SK-N-SH treated with all-trans-retinoic acid at 6 μM for 48 hours (cell line): Measurements from ENCODE around the gene HSP90AA1.

Experiments
- ATAC-seq: fragments of 200-7000 bp; cut with Tn5 transposase; 3 replicates; pipeline ENCODE4 v1.9.1; 2020; ENCODE audit warnings: mild to moderate bottlenecking, moderate library complexity
- BACH2 ChIP-seq: fragments of 250-450 bp; sonication (Bioruptor Pico); IDR thresholded peaks from 2 replicates; pipeline ENCODE4 v1.9.0; 2021; ENCODE audit warnings: mild to moderate bottlenecking, borderline replicate concordance
- ESRRG ChIP-seq: fragments of 250-450 bp; sonication (Bioruptor Pico); IDR thresholded peaks from 2 replicates; pipeline ENCODE4 v1.6.1; 2021; ENCODE audit warnings: mild to moderate bottlenecking
- GLIS3 ChIP-seq: fragments of 250-450 bp; sonication (Bioruptor Pico); IDR thresholded peaks from 2 replicates; pipeline ENCODE4 v1.5.0; 2020; ENCODE audit warnings: mild to moderate bottlenecking, moderate library complexity
- ISL1 ChIP-seq: fragments of 250-450 bp; sonication (Bioruptor Pico); IDR thresholded peaks from 2 replicates; pipeline ENCODE4 v2.1.2; 2022; ENCODE audit warnings: mild to moderate bottlenecking, moderate library complexity
- OSR1 ChIP-seq: fragments of 250-450 bp; sonication (Bioruptor Pico); IDR thresholded peaks from 2 replicates; pipeline ENCODE4 v1.8.0; 2022; ENCODE audit warnings: moderate library complexity, mild to moderate bottlenecking, inconsistent platforms
- POU6F1 ChIP-seq: fragments of 250-450 bp; sonication (Bioruptor Pico); IDR thresholded peaks from 2 replicates; pipeline ENCODE4 v1.8.0; 2021; ENCODE audit warnings: low read depth, mild to moderate bottlenecking, moderate library complexity, borderline replicate concordance
- PPARA ChIP-seq: fragments of 250-450 bp; sonication (Bioruptor Pico); IDR thresholded peaks from 2 replicates; pipeline ENCODE4 v1.5.0; 2020; ENCODE audit warnings: mild to moderate bottlenecking, borderline replicate concordance
- RARB ChIP-seq: fragments of 250-450 bp; sonication (Bioruptor Pico); IDR thresholded peaks from 2 replicates; pipeline ENCODE4 v1.8.0; 2021; ENCODE audit warnings: mild to moderate bottlenecking, moderate library complexity
- SNAI2 ChIP-seq: fragments of 250-450 bp; sonication (Bioruptor Pico); IDR thresholded peaks from 2 replicates; pipeline ENCODE4 v1.5.0; 2020; ENCODE audit warnings: mild to moderate bottlenecking, moderate library complexity
- TCF4 ChIP-seq: fragments of 250-450 bp; sonication (Bioruptor Pico); IDR thresholded peaks from 2 replicates; pipeline ENCODE4 v1.8.0; 2021; ENCODE audit warnings: mild to moderate bottlenecking, moderate library complexity, borderline replicate concordance
- TOX ChIP-seq: fragments of 250-450 bp; sonication (Bioruptor Pico); IDR thresholded peaks from 2 replicates; pipeline ENCODE4 v1.8.0; 2021; ENCODE audit warnings: mild to moderate bottlenecking, moderate library complexity, borderline replicate concordance
- TSHZ2 ChIP-seq: fragments of 250-450 bp; sonication (Bioruptor Pico); IDR thresholded peaks from 2 replicates; pipeline ENCODE4 v1.5.0; 2020; ENCODE audit warnings: mild to moderate bottlenecking, moderate library complexity
- ZC3H10 ChIP-seq: fragments of 250-450 bp; sonication (Bioruptor Pico); IDR thresholded peaks from 2 replicates; pipeline ENCODE4 v1.5.1; 2021; ENCODE audit warnings: mild to moderate bottlenecking, moderate library complexity
- ZFP3 ChIP-seq: fragments of 250-450 bp; sonication (Bioruptor Pico); IDR thresholded peaks from 2 replicates; pipeline ENCODE4 v1.5.0; 2020; ENCODE audit warnings: mild to moderate bottlenecking, moderate library complexity
- ZFP30 ChIP-seq: fragments of 450-650 bp; formaldehyde crosslinking; IDR thresholded peaks from 2 replicates; pipeline ENCODE4 v1.5.0; 2022; ENCODE audit warnings: mild to moderate bottlenecking, moderate library complexity
- ZNF565 ChIP-seq: fragments of 450-650 bp; formaldehyde crosslinking; conservative IDR thresholded peaks from 2 replicates; pipeline ENCODE4 v1.5.0; 2020; ENCODE audit warnings: low read depth, mild to moderate bottlenecking, moderate library complexity
- ZNF70 ChIP-seq: fragments of 450-650 bp; formaldehyde crosslinking; IDR thresholded peaks from 2 replicates; pipeline ENCODE4 v1.5.0; 2020; ENCODE audit warnings: mild to moderate bottlenecking, moderate library complexity
- ZNF8 ChIP-seq: fragments of 450-650 bp; formaldehyde crosslinking; IDR thresholded peaks from 2 replicates; pipeline ENCODE4 v1.5.0; 2020; ENCODE audit warnings: mild to moderate bottlenecking, moderate library complexity
- TF ChIP-seq, protein P1 (sequence below): fragments of 250-450 bp; sonication (Bioruptor Pico); IDR thresholded peaks from 2 replicates; pipeline ENCODE4 v1.5.1; 2020; ENCODE audit warnings: low read depth, mild to moderate bottlenecking, moderate library complexity
- TF ChIP-seq, protein P2 (sequence below): fragments of 250-450 bp; sonication (Bioruptor Pico); IDR thresholded peaks from 2 replicates; pipeline ENCODE4 v1.5.1; 2021; ENCODE audit warnings: mild to moderate bottlenecking, moderate library complexity
- TF ChIP-seq, protein P3 (sequence below): fragments of 250-450 bp; sonication (Bioruptor Pico); IDR thresholded peaks from 2 replicates; pipeline ENCODE4 v1.8.0; 2020; ENCODE audit warnings: mild to moderate bottlenecking, moderate library complexity, borderline replicate concordance

The HSP90AA1 gene

GRCh38 chr14:102126807-102127455, 40.1 kb upstream of the HSP90AA1 start:
- TF ChIP-seq TOX (CRISPR knock-in tag) (no peak), ZFP3 (CRISPR knock-in tag) (no peak), TCF4 (CRISPR knock-in tag) (no peak), ZC3H10 (no peak), ZNF8 (CRISPR knock-in tag) (no peak), TSHZ2 (no peak), ISL1 (CRISPR knock-in tag) (no peak), OSR1 (CRISPR knock-in tag) (no peak), PPARA (CRISPR knock-in tag) (no peak), POU6F1 (no peak), RARB (no peak)
- TF ChIP-seq, protein P1, sequence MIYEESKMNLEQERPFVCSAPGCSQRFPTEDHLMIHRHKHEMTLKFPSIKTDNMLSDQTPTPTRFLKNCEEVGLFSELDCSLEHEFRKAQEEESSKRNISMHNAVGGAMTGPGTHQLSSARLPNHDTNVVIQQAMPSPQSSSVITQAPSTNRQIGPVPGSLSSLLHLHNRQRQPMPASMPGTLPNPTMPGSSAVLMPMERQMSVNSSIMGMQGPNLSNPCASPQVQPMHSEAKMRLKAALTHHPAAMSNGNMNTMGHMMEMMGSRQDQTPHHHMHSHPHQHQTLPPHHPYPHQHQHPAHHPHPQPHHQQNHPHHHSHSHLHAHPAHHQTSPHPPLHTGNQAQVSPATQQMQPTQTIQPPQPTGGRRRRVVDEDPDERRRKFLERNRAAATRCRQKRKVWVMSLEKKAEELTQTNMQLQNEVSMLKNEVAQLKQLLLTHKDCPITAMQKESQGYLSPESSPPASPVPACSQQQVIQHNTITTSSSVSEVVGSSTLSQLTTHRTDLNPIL (CRISPR knock-in tag), result no peak
- ATAC-seq, result no peak

DNA sequence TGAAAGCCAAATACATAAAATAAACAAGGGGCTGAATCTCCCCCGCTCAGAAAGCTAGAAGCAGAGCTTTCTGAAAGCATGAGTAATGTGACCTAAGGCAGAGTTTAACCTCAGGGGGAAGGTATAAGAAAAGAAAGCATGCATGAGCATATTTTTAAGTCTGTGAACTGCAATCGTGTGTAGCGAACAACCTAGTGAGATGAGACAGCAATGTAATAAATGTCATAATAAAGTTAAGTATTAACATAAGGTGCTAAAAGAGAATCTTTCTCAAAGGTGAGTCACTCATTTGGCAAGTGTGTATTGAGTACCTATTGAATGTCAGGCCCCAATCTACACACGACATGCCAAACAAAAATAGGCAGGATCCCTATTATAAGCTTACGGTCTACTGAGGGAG, 38.7 kb upstream of the HSP90AA1 start:
- TF ChIP-seq ISL1 (CRISPR knock-in tag) (no peak), ZNF70 (CRISPR knock-in tag) (no peak), GLIS3 (CRISPR knock-in tag) (no peak), TOX (CRISPR knock-in tag) (no peak), ZNF8 (CRISPR knock-in tag) (no peak), POU6F1 (no peak), SNAI2 (CRISPR knock-in tag) (no peak), ESRRG (CRISPR knock-in tag) (no peak), ZFP30 (CRISPR knock-in tag) (no peak), PPARA (CRISPR knock-in tag) (no peak), TCF4 (CRISPR knock-in tag) (no peak), ZC3H10 (no peak), BACH2 (CRISPR knock-in tag) (no peak), ZNF565 (CRISPR knock-in tag) (no peak)
- TF ChIP-seq, protein P1 (CRISPR knock-in tag), result no peak
- TF ChIP-seq, protein P2, sequence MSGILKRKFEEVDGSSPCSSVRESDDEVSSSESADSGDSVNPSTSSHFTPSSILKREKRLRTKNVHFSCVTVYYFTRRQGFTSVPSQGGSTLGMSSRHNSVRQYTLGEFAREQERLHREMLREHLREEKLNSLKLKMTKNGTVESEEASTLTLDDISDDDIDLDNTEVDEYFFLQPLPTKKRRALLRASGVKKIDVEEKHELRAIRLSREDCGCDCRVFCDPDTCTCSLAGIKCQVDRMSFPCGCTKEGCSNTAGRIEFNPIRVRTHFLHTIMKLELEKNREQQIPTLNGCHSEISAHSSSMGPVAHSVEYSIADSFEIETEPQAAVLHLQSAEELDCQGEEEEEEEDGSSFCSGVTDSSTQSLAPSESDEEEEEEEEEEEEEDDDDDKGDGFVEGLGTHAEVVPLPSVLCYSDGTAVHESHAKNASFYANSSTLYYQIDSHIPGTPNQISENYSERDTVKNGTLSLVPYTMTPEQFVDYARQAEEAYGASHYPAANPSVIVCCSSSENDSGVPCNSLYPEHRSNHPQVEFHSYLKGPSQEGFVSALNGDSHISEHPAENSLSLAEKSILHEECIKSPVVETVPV, result no peak
- TF ChIP-seq, protein P3, sequence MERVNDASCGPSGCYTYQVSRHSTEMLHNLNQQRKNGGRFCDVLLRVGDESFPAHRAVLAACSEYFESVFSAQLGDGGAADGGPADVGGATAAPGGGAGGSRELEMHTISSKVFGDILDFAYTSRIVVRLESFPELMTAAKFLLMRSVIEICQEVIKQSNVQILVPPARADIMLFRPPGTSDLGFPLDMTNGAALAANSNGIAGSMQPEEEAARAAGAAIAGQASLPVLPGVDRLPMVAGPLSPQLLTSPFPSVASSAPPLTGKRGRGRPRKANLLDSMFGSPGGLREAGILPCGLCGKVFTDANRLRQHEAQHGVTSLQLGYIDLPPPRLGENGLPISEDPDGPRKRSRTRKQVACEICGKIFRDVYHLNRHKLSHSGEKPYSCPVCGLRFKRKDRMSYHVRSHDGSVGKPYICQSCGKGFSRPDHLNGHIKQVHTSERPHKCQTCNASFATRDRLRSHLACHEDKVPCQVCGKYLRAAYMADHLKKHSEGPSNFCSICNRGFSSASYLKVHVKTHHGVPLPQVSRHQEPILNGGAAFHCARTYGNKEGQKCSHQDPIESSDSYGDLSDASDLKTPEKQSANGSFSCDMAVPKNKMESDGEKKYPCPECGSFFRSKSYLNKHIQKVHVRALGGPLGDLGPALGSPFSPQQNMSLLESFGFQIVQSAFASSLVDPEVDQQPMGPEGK (CRISPR knock-in tag), result no peak
- TF ChIP-seq, all 23 proteins: peak for 0
- ATAC-seq, result no peak
